RWPE2 (cell line): Measurements from ENCODE around the gene TMEM203.

Source experiments
- ATAC-seq: fragments of 200-7000 bp; cut with Tn5 transposase; 3 replicates; pipeline ENCODE4 v1.9.1; 2021; ENCODE audit warnings: low read depth
- DNase-seq: peaks from one replicate; pipeline ENCODE4 v3.0.0-alpha.2; 2020; ENCODE audit warnings: low spot score
- H3K27ac ChIP-seq: fragments of 450-650 bp; 2 replicates; pipeline ENCODE4 v1.5.1; 2017; ENCODE audit warnings: mild to moderate bottlenecking; ENCODE audit not compliant: poor library complexity, severe bottlenecking
- H3K27me3 ChIP-seq: fragments of 250-450 bp; sonication (Bioruptor Pico); 2 replicates; pipeline ENCODE4 v1.5.1; 2021; ENCODE audit warnings: mild to moderate bottlenecking, moderate library complexity; ENCODE audit not compliant: insufficient read depth, poor library complexity, severe bottlenecking
- H3K36me3 ChIP-seq: fragments of 250-450 bp; sonication (Bioruptor Pico); 2 replicates; pipeline ENCODE4 v1.5.1; 2020; ENCODE audit warnings: low read depth, mild to moderate bottlenecking, moderate library complexity
- H3K4me1 ChIP-seq: fragments of 250-450 bp; sonication (Bioruptor Pico); 2 replicates; pipeline ENCODE4 v1.5.1; 2021; ENCODE audit warnings: mild to moderate bottlenecking, moderate library complexity; ENCODE audit not compliant: insufficient read depth, poor library complexity, severe bottlenecking
- H3K4me3 ChIP-seq: fragments of 250-450 bp; sonication (Bioruptor Pico); 2 replicates; pipeline ENCODE4 v1.5.1; 2021; ENCODE audit warnings: mild to moderate bottlenecking, moderate library complexity; ENCODE audit not compliant: severe bottlenecking
- H3K9me3 ChIP-seq: fragments of 250-450 bp; sonication (Bioruptor Pico); 2 replicates; pipeline ENCODE4 v1.5.1; 2021; ENCODE audit warnings: mild to moderate bottlenecking, moderate library complexity; ENCODE audit not compliant: severe bottlenecking
- CTCF ChIP-seq: fragments of 450-650 bp; IDR thresholded peaks from one replicate; pipeline ENCODE4 v1.5.1; 2017; ENCODE audit warnings: mild to moderate bottlenecking, moderate library complexity; ENCODE audit not compliant: poor library complexity, severe bottlenecking

The TMEM203 gene

GRCh38 chr9:137187386-137187785 is 18.1 kb downstream of the TMEM203 start:
- H3K4me3 ChIP-seq: peak overlapping the region; percentile 52
- no peak for ATAC-seq
- H3K27me3 ChIP-seq: no peaks in the 10 kb centered on the region
- H3K4me1 ChIP-seq: peaks cover 5% of the 10 kb centered on the region
- H3K27ac ChIP-seq: no peak overlapping the region
- peaks cover 29% of the 10 kb centered on the region for H3K36me3 ChIP-seq
- no peaks in the 10 kb centered on the region for H3K9me3 ChIP-seq
- TF ChIP-seq CTCF: no peak
- DNase-seq: no peak

GRCh38 chr9:137186385-137186784 is 19.1 kb downstream of the TMEM203 start:
- Histone ChIP-seq H3K27me3 (no peaks in the 10 kb centered on the region), H3K4me1 (peaks cover 5% of the 10 kb centered on the region), H3K27ac (no peak overlapping the region), H3K4me3 (no peak overlapping the region), H3K9me3 (no peaks in the 10 kb centered on the region), H3K36me3 (peaks cover 34% of the 10 kb centered on the region)
- ATAC-seq (no peak), DNase-seq (no peak)
- no peak for TF ChIP-seq CTCF

GRCh38 chr9:137185921-137186320 is 19.5 kb downstream of the TMEM203 start:
- H3K4me3 ChIP-seq: no peak overlapping the region
- ATAC-seq: no peak

GRCh38 chr9:137184881-137185660 is 20.4 kb downstream of the TMEM203 start:
- peaks cover 35% of the 10 kb centered on the region for H3K36me3 ChIP-seq
- peaks cover 5% of the 10 kb centered on the region for H3K4me1 ChIP-seq
- no peak overlapping the region for H3K4me3 ChIP-seq
- ATAC-seq (no peak), DNase-seq (no peak)
- no peaks in the 10 kb centered on the region for H3K9me3 ChIP-seq
- no peak overlapping the region for H3K27ac ChIP-seq
- no peaks in the 10 kb centered on the region for H3K27me3 ChIP-seq
- no peak for TF ChIP-seq CTCF

More at GRCh38 chr9:137185921-137186320, 19.5 kb downstream of the TMEM203 start:
- Histone ChIP-seq H3K27ac (no peak overlapping the region), H3K9me3 (no peaks in the 10 kb centered on the region), H3K27me3 (no peaks in the 10 kb centered on the region), H3K4me1 (peaks cover 5% of the 10 kb centered on the region), H3K36me3 (peaks cover 31% of the 10 kb centered on the region)
- no peak for DNase-seq
- TF ChIP-seq CTCF: no peak

GRCh38 chr9:137183980-137184595 is 21.4 kb downstream of the TMEM203 start:
- Histone ChIP-seq H3K4me3 (no peak overlapping the region), H3K27ac (no peak overlapping the region), H3K4me1 (peaks cover 5% of the 10 kb centered on the region), H3K27me3 (no peaks in the 10 kb centered on the region), H3K9me3 (no peaks in the 10 kb centered on the region), H3K36me3 (peaks cover 33% of the 10 kb centered on the region)
- no peak for TF ChIP-seq CTCF
- ATAC-seq (no peak), DNase-seq (no peak)
